Effector memory CD4-positive, alpha-beta T cell (primary cell): Measurements from ENCODE around the gene TNFRSF25.

Experiments used
- DNase-seq, 3 donors: peaks; one replicate each; pipeline ENCODE4 v3.0.0-alpha.2; 2020
- H3K27ac ChIP-seq: 2 replicates; pipeline ENCODE4 v1.7.0; 2013; ENCODE audit warnings: mild to moderate bottlenecking, low read length, moderate library complexity; ENCODE audit not compliant: insufficient read depth, poor library complexity, severe bottlenecking
- H3K27me3 ChIP-seq: replicated peaks from 2 replicates; pipeline ENCODE4 v1.7.0; 2013; ENCODE audit warnings: mild to moderate bottlenecking, low read length; ENCODE audit not compliant: insufficient read depth, control insufficient read depth, poor library complexity, severe bottlenecking
- H3K36me3 ChIP-seq: 2 replicates; pipeline ENCODE4 v1.7.0; 2013; ENCODE audit warnings: mild to moderate bottlenecking, low read length, moderate library complexity; ENCODE audit not compliant: control insufficient read depth, insufficient read depth
- H3K4me1 ChIP-seq: 2 replicates; pipeline ENCODE4 v1.7.0; 2013; ENCODE audit warnings: low read length, mild to moderate bottlenecking; ENCODE audit not compliant: control insufficient read depth, insufficient read depth, poor library complexity, severe bottlenecking
- H3K4me3 ChIP-seq: 2 replicates; pipeline ENCODE4 v1.7.0; 2013; ENCODE audit warnings: low read length, low read depth, mild to moderate bottlenecking; ENCODE audit not compliant: insufficient read depth, poor library complexity, severe bottlenecking
- H3K9me3 ChIP-seq: 2 replicates; pipeline ENCODE4 v1.7.0; 2013; ENCODE audit warnings: mild to moderate bottlenecking, low read length, moderate library complexity; ENCODE audit not compliant: control insufficient read depth
- total RNA-seq, 3 donors: gene quantifications; one replicate each; lab custom pipeline; 2026; lab: John Stamatoyannopoulos, UW

The TNFRSF25 gene, protein sequence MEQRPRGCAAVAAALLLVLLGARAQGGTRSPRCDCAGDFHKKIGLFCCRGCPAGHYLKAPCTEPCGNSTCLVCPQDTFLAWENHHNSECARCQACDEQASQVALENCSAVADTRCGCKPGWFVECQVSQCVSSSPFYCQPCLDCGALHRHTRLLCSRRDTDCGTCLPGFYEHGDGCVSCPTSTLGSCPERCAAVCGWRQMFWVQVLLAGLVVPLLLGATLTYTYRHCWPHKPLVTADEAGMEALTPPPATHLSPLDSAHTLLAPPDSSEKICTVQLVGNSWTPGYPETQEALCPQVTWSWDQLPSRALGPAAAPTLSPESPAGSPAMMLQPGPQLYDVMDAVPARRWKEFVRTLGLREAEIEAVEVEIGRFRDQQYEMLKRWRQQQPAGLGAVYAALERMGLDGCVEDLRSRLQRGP
- 324 to 385 (median 345) reads per million in 3 donors for total RNA-seq

DNA sequence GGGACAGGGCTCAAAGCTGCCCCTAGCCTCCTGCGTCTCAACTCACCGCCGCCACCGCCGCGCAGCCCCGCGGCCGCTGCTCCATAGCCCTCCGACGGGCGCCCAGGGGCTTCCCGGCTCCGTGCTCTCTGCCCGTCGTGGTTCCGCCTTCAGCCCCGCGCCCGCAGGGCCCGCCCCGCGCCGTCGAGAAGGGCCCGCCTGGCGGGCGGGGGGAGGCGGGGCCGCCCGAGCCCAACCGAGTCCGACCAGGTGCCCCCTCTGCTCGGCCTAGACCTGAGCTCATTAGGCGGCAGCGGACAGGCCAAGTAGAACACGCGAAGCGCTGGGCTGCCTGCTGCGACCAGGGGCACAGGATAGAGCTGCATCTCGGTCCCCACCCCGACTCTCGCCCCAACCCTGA is at the start of gene TNFRSF25:
Gene TNFRSF25 (minus strand): TSS at position 151 of the 400 bp plus-strand sequence. CDS start 66 bp downstream, at position 85.
- Histone ChIP-seq H3K27me3 (no peaks in the 10 kb centered on the region), H3K27ac (peak within 1 kb of the TSS; percentile 99), H3K4me1 (peaks cover 56% of the 10 kb centered on the region), H3K9me3 (no peaks in the 10 kb centered on the region), H3K36me3 (peaks cover 26% of the 10 kb centered on the region), H3K4me3 (peak within 1 kb of the TSS; percentile 88)
- peak; percentile 62 to 66 (median 63) for DNase-seq

DNA sequence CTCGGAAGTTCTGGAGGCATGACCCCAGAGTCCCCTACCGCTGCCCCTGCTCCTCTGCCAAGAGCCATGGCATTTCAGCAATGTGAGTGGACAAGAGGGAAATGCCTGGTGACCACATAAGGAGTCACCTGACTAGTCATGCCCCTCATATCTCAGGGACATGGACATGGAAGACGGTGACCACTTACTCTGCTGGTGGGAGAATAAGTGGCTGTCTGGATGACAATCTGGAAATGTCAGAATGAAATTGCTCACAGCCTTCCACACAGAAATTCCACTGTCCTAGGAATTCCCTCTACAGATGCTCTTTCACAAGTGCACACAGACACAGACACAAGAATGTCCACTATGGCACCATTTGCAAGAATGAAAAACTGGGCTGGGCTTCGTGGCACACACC is 49.8 kb upstream of the TNFRSF25 start:
- no peaks in the 10 kb centered on the region for H3K27me3 ChIP-seq
- DNase-seq = no peak

DNA sequence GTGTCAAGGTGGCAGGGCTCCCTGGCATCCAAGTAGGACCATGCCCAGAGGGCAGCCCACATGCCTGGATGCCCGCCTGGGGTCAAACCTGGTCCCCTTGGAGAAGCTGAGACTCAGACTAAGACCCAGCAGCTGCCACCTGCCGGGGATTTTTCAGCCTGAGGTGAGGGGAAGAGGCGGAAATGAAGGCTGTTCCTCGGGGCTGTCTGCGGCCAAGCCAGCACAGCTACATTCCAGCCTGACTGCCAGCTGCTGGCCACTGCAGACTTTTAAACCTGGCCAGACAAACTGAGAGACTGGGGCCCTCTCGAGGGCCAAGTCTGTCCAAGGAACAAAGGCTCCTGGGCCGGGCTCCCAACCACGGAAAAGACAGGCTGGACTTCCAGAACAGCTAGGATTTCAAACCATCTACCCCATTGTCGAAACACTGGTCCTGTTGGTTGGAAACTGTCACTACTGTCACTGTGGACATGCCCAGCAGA is 47.4 kb upstream of the TNFRSF25 start:
- DNase-seq = no peak
- no peak overlapping the region for H3K27ac ChIP-seq
- no peaks in the 10 kb centered on the region for H3K4me1 ChIP-seq
- no peaks in the 10 kb centered on the region for H3K36me3 ChIP-seq
- H3K9me3 ChIP-seq = no peaks in the 10 kb centered on the region
- H3K4me3 ChIP-seq = no peak overlapping the region
- H3K27me3 ChIP-seq = no peaks in the 10 kb centered on the region

More for the DNA sequence above, 49.8 kb upstream of the TNFRSF25 start:
- no peaks in the 10 kb centered on the region for H3K36me3 ChIP-seq
- H3K9me3 ChIP-seq = no peaks in the 10 kb centered on the region
- H3K4me3 ChIP-seq = no peak overlapping the region
- no peak overlapping the region for H3K27ac ChIP-seq
- H3K4me1 ChIP-seq = no peaks in the 10 kb centered on the region

DNA sequence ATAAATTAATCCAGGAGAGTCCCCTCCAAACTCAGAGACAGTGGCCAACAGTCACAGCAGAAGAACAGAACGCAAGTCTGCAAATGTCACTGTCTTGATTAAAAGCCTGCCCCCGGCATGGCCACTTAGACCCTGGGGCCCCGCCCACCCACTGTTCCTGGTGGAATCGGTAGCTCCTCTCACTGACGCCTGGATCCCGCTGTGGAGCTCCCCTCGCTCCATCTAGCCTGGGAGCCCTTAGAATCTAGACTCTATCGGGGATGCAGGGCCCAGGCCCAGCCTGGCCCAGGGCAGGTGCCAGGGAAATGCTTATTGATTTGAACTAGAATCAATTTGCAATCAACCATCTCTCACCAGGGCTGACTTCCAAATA is 46.9 kb upstream of the TNFRSF25 start:
- DNase-seq = no peak
- Histone ChIP-seq H3K4me3 (no peak overlapping the region), H3K27me3 (no peaks in the 10 kb centered on the region), H3K4me1 (no peaks in the 10 kb centered on the region), H3K36me3 (no peaks in the 10 kb centered on the region), H3K27ac (no peak overlapping the region), H3K9me3 (no peaks in the 10 kb centered on the region)

DNA sequence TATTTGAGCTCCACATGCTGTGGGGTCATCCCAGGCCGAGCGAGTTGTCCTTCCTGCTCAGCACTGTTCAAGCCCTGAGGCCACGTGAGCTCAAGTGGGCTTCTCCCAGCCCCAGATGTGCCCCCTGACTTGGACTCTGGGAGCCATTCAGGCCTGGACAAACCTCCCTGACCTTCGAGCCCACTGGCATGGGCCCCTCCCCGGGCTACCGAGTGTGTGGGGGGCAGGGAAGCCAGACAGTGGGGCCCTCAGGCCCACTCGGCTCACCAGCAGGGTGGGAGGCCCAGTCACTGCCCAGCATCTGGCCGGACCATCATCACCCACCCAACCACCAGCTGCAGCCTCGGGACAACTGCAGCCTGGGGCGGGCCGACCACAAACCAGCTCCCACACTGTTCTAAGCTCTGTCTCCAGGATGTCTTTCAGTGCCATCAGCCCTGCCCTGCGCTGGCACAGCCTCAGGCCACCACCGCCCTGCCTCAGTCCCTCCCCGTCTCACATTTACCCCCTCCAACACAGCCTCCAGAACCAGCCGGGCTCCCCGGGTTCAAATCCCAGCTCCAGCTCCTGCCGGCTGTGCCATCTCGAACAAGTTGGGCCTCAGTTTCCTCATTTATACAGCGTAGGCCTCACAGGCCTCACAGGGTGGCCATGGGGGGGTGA is 46.4 kb upstream of the TNFRSF25 start:
- H3K4me3 ChIP-seq = no peak overlapping the region
- no peaks in the 10 kb centered on the region for H3K27me3 ChIP-seq
- H3K27ac ChIP-seq = no peak overlapping the region
- no peaks in the 10 kb centered on the region for H3K4me1 ChIP-seq
- no peaks in the 10 kb centered on the region for H3K36me3 ChIP-seq
- DNase-seq = no peak
- H3K9me3 ChIP-seq = no peaks in the 10 kb centered on the region

DNA sequence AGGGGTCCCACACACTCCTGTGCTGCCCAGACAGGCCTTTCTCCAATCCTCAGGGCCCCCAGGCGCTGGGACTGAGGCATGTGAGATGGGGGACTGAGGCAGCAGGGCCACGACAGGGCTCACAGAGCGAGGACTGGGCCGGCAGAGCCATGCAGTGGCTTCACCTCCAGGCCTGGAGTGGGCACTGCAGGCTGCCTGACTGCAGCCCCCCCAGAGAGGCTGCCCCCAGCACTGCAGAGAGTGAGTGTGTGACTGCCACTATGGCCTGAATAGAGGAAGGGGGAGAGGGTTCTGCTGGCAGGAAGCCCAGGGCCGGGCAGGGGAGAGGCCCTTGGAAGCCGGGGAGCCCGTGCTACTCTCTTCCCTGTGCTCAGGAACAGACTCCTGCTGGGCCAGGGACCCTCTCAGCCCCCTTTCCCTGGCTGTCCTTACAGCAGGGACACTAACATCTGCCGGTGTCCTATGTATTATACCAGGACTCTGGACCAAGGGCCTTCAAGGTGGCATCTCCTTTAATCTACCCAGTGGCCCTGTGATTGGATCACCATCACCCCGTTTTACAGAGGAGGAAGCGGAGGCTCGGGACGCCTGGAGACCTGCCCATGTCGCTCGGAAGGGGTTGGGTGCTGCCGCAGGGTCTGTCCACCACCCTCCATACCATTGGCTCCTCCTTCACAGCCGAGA is 45.7 kb upstream of the TNFRSF25 start:
- Histone ChIP-seq H3K4me3 (no peak overlapping the region), H3K9me3 (no peaks in the 10 kb centered on the region), H3K27ac (no peak overlapping the region), H3K36me3 (no peaks in the 10 kb centered on the region), H3K27me3 (no peaks in the 10 kb centered on the region), H3K4me1 (no peaks in the 10 kb centered on the region)
- no peak for DNase-seq

DNA sequence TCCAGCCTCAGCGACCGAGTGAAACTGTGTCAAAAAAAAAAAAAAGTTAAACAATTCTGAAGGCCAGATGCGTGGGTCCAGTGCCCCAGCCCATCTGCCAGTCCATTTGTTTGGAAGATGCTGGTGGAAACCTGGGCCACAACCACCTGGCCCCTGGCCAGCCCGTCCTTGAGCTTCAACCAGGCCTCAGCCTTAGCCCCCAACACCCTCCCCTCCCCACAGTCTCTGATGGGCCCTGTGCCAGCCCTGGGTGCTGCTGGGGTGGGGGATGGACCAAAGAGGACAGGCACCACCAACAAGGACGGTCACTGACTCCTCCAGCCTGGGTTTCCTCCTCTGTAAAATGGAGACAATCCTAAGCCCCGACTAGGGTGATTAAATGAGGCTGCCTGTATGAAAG is 45.1 kb upstream of the TNFRSF25 start:
- H3K27me3 ChIP-seq = no peaks in the 10 kb centered on the region
- H3K9me3 ChIP-seq = no peaks in the 10 kb centered on the region
- H3K4me3 ChIP-seq = no peak overlapping the region
- H3K27ac ChIP-seq = no peak overlapping the region
- no peak for DNase-seq
- H3K4me1 ChIP-seq = no peaks in the 10 kb centered on the region
- no peaks in the 10 kb centered on the region for H3K36me3 ChIP-seq

DNA sequence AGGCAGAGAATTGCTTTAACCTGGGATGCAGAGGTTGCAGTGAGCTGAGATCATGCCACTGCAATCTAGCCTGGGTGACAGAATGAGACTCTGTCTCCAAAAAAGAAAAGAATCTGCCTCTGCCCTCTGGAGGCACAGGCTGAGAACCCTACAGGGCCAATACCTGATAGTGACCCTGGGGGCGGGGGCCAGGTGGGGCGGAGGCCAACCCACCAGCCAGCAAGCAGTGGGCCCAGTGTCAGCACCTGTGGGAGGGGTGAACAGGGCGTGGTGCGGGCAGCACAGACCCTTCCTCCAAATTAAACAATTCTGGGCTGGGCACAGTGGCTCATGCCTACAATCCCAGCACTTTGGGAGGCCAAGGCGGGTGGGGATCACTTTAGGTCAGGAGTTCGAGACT is 44.5 kb upstream of the TNFRSF25 start:
- DNase-seq = no peak
- Histone ChIP-seq H3K9me3 (no peaks in the 10 kb centered on the region), H3K4me3 (no peak overlapping the region), H3K27me3 (no peaks in the 10 kb centered on the region), H3K36me3 (no peaks in the 10 kb centered on the region), H3K27ac (no peak overlapping the region), H3K4me1 (no peaks in the 10 kb centered on the region)

DNA sequence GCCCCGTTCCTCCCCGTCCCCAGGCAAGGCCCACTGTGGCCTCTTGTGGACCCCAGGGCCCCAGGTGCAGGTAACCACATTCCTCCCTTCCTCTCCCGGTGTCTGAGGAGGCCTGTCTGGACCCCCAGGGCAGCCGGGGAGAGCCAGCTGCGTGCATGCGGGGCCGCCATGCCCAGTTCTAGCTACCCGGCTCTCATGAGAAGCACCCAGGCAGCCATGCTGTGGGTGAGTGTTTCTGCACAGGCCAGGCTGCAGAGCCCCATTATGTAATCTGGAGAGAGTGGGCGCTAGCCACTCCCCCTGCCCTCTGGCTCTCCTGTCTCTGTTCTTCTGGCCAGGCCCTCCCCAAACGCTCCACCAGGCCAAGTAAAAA is 43.9 kb upstream of the TNFRSF25 start:
- no peak for DNase-seq
- Histone ChIP-seq H3K4me3 (no peak overlapping the region), H3K9me3 (no peaks in the 10 kb centered on the region), H3K27ac (no peak overlapping the region), H3K27me3 (no peaks in the 10 kb centered on the region), H3K4me1 (no peaks in the 10 kb centered on the region), H3K36me3 (no peaks in the 10 kb centered on the region)
